Smooth muscle cell (in vitro differentiated cells): Measurements from ENCODE around the gene MFNG. TPM values are rescaled to one million over a fixed set of nuclear protein-coding genes. Genes with fewer than 3 reads are reported as not detected.

Experiments used
- DNase-seq: peaks from one replicate; lab custom pipeline; 2025; ENCODE audit not compliant: unreplicated experiment; lab: John Stamatoyannopoulos, UW
- H2AFZ ChIP-seq: fragments of 200-600 bp; sonication (generic); 2 replicates; pipeline ENCODE4 v1.6.0; 2016; ENCODE audit warnings: antibody characterized with exemption, low read depth, mild to moderate bottlenecking
- H3F3A ChIP-seq: fragments of 200-600 bp; sonication (generic); 2 replicates; pipeline ENCODE4 v1.6.0; 2017; ENCODE audit warnings: antibody characterized with exemption, low read depth
- H3K27ac ChIP-seq: fragments of 200-600 bp; sonication (generic); 2 replicates; pipeline ENCODE4 v1.5.1; 2016; ENCODE audit warnings: low read depth, mild to moderate bottlenecking
- H3K27me3 ChIP-seq: fragments of 200-600 bp; sonication (generic); 2 replicates; pipeline ENCODE4 v1.6.1; 2016; ENCODE audit warnings: low read depth, mild to moderate bottlenecking
- H3K36me3 ChIP-seq: fragments of 200-600 bp; sonication (generic); 2 replicates; pipeline ENCODE4 v1.5.1; 2016; ENCODE audit warnings: low read depth
- H3K4me1 ChIP-seq: fragments of 200-600 bp; sonication (generic); 2 replicates; pipeline ENCODE4 v1.5.1; 2016; ENCODE audit warnings: low read depth
- H3K4me2 ChIP-seq: fragments of 200-600 bp; sonication (generic); 2 replicates; pipeline ENCODE4 v1.6.0; 2016; ENCODE audit warnings: mild to moderate bottlenecking
- H3K4me3 ChIP-seq: fragments of 200-600 bp; sonication (generic); 2 replicates; pipeline ENCODE4 v1.5.1; 2016; ENCODE audit warnings: mild to moderate bottlenecking
- H3K79me2 ChIP-seq: fragments of 200-600 bp; sonication (generic); 2 replicates; pipeline ENCODE4 v1.6.0; 2016; ENCODE audit warnings: low read depth, mild to moderate bottlenecking
- H3K9ac ChIP-seq: fragments of 200-600 bp; sonication (generic); 2 replicates; pipeline ENCODE4 v1.6.0; 2016; ENCODE audit warnings: low read depth
- H3K9me3 ChIP-seq: fragments of 200-600 bp; sonication (generic); replicated peaks from 2 replicates; pipeline ENCODE4 v1.5.1; 2016; ENCODE audit warnings: low read depth
- H4K20me1 ChIP-seq: fragments of 200-600 bp; sonication (generic); 2 replicates; pipeline ENCODE4 v1.6.0; 2016; ENCODE audit warnings: low read depth
- WGBS: methylation state at CpG from one replicate; pipeline ENCODE4 v1.1.7; 2016; ENCODE audit warnings: low lambda C conversion rate; 5-methylcytosine and 5-hydroxymethylcytosine counted together
- polyA plus RNA-seq: library from polyadenylated mRNA; unstranded; fragments of >200 nt; fragmentation: Nextera tagmentation; extraction: Ambion mirVana; gene quantifications from 2 replicates; pipeline ENCODE4 v1.2.1, GENCODE V29; 2016
- total RNA-seq: library from RNA; depleted of rRNA; stranded (reverse); fragments of >200 nt; gene quantifications from 2 replicates; pipeline ENCODE4 v1.2.3, GENCODE V29; 2014
- TF ChIP-seq, protein P1 (sequence below): fragments of 200-600 bp; sonication (generic); IDR thresholded peaks from 2 replicates; pipeline ENCODE4 v1.5.1; 2017; ENCODE audit warnings: borderline replicate concordance, mild to moderate bottlenecking, antibody characterized with exemption; ENCODE audit not compliant: insufficient read depth, poor library complexity, severe bottlenecking

The MFNG gene
- total and polyA plus RNA-seq, 2 experiments from 2014 or later: 0.40 TPM; not detected in 1

DNA sequence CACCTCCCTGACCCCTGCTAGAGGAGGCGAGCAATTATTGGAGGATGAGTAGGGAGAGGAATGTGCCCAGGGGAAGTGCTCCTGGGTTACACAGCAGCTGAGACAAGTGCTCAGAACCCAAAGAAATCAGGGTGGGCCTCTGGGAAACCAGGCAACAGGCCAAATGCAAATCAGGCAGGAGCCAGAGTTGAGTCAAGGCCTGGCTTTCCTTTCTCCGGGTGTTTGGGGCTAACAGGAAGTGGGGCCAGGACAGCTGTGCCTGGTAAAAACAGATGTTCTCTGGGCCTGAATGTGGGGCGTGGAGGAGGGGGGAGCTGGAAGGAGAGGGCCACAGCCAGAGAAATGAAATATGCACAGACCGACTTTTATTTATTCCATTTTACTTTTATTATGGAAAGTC lies 22.0 kb downstream of the MFNG start:
- Histone ChIP-seq H3F3A (no peaks in the 10 kb centered on the region), H3K9ac (no peak overlapping the region), H3K36me3 (no peaks in the 10 kb centered on the region), H3K4me2 (no peak overlapping the region), H2AFZ (no peak overlapping the region), H3K27me3 (peaks cover 4% of the 10 kb centered on the region), H3K4me1 (no peaks in the 10 kb centered on the region), H3K4me3 (no peak overlapping the region), H3K79me2 (no peaks in the 10 kb centered on the region), H3K27ac (no peak overlapping the region), H3K9me3 (no peaks in the 10 kb centered on the region), H4K20me1 (no peaks in the 10 kb centered on the region)
- no peak for DNase-seq
- TF ChIP-seq, protein P1, sequence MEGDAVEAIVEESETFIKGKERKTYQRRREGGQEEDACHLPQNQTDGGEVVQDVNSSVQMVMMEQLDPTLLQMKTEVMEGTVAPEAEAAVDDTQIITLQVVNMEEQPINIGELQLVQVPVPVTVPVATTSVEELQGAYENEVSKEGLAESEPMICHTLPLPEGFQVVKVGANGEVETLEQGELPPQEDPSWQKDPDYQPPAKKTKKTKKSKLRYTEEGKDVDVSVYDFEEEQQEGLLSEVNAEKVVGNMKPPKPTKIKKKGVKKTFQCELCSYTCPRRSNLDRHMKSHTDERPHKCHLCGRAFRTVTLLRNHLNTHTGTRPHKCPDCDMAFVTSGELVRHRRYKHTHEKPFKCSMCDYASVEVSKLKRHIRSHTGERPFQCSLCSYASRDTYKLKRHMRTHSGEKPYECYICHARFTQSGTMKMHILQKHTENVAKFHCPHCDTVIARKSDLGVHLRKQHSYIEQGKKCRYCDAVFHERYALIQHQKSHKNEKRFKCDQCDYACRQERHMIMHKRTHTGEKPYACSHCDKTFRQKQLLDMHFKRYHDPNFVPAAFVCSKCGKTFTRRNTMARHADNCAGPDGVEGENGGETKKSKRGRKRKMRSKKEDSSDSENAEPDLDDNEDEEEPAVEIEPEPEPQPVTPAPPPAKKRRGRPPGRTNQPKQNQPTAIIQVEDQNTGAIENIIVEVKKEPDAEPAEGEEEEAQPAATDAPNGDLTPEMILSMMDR: no peak
- 66% methylated on average over 4 of the region's 4 CpGs for WGBS

DNA sequence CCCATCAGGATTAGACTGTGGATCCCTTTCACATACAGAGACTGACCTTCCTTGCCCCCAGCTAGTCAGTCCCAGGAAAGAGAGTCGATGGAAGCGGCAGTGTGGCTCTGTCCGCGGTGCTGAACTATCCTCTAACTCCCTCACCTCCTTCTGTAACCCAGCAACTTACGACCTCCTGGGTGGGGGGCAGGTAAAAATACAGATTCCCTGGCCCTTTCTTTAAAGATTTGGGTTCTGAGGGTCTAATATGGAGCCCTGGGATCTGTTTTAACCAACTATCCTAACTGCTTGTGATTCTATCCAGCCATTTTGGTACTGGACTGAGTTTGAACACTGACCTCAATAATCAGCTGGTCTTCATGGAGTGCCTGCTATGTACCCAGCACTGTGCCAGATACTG lies 23.2 kb downstream of the MFNG start:
- TF ChIP-seq, protein P1: no peak
- no peaks in the 10 kb centered on the region for H3K36me3 ChIP-seq
- no peaks in the 10 kb centered on the region for H3K4me1 ChIP-seq
- WGBS: 5% methylated on average over 5 of the region's 5 CpGs
- no peak overlapping the region for H2AFZ ChIP-seq
- no peak overlapping the region for H3K4me2 ChIP-seq
- H3K9me3 ChIP-seq: no peaks in the 10 kb centered on the region
- no peak overlapping the region for H3K9ac ChIP-seq
- H3K79me2 ChIP-seq: no peaks in the 10 kb centered on the region
- H3K27me3 ChIP-seq: peaks cover 4% of the 10 kb centered on the region
- H4K20me1 ChIP-seq: no peaks in the 10 kb centered on the region
- DNase-seq: no peak
- no peak overlapping the region for H3K27ac ChIP-seq
- no peaks in the 10 kb centered on the region for H3F3A ChIP-seq
- no peak overlapping the region for H3K4me3 ChIP-seq

DNA sequence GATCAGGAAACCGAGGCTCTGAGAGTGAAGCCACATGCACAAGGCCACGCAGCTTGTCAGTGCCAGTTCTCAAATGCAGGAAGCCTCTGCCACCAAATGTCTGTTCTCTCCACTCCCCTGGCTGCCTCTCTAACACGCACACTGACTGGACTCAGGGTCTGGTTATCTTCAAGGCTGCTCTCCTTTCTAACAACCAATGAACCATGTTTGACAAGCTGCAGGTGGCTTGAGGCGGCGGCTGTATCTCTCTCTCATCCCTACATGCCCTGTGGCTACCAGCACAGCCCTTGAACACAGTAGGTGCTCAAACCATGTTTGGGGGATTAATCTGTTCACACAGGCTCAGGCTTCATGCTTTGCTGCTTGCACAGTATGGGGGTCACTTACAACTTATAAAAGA lies 23.7 kb downstream of the MFNG start:
- Histone ChIP-seq H3K9me3 (no peaks in the 10 kb centered on the region), H3K36me3 (no peaks in the 10 kb centered on the region), H3K4me1 (no peaks in the 10 kb centered on the region), H3K9ac (no peak overlapping the region), H3K27me3 (peaks cover 6% of the 10 kb centered on the region), H3K27ac (no peak overlapping the region), H3K79me2 (no peaks in the 10 kb centered on the region), H4K20me1 (no peaks in the 10 kb centered on the region), H3K4me2 (no peak overlapping the region), H2AFZ (no peak overlapping the region), H3K4me3 (no peak overlapping the region), H3F3A (no peaks in the 10 kb centered on the region)
- TF ChIP-seq, protein P1: no peak
- 66% methylated on average over 5 of the region's 5 CpGs for WGBS
- DNase-seq: no peak

DNA sequence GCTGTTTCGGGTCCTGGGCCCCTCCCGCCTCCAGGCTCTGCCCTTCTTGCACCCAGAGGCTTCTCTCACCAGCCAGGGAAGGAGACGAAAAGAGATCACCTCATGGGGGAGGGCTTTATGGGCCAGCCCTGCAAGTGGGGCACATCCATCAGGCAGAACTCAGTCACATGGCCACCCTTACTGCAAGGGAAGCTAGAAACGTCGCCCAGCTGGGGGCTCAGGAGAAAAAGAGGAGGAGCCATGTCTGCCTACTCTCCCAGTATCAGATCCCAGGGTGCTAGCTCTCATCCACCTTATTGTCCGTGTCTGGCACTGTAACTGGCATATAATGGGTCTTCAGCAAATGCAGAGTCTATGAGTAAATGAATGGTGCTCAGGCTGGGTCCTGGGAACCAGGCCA lies 24.2 kb downstream of the MFNG start:
- peaks cover 6% of the 10 kb centered on the region for H3K27me3 ChIP-seq
- H3K4me1 ChIP-seq: no peaks in the 10 kb centered on the region
- DNase-seq: no peak
- no peak overlapping the region for H3K4me2 ChIP-seq
- no peak overlapping the region for H3K9ac ChIP-seq
- H3K79me2 ChIP-seq: no peaks in the 10 kb centered on the region
- no peak overlapping the region for H2AFZ ChIP-seq
- no peaks in the 10 kb centered on the region for H3F3A ChIP-seq
- no peaks in the 10 kb centered on the region for H3K9me3 ChIP-seq
- TF ChIP-seq, protein P1: no peak
- no peaks in the 10 kb centered on the region for H4K20me1 ChIP-seq
- no peaks in the 10 kb centered on the region for H3K36me3 ChIP-seq
- no peak overlapping the region for H3K4me3 ChIP-seq
- 60% methylated on average over 6 of the region's 6 CpGs for WGBS
- no peak overlapping the region for H3K27ac ChIP-seq
